A549 (cell line): ENCODE results near the gene NGRN. TPM values are rescaled to one million over a fixed set of nuclear protein-coding genes. Genes with fewer than 3 reads are reported as not detected.

Experiments used
- ATAC-seq, 2 experiments: fragments of 200-7000 bp in 1 of 2; fragments of >200 bp in 1 of 2; cut with Nextera tagmentation in 1 of 2; cut with Tn5 transposase in 1 of 2; 3 replicates each; pipeline versions ENCODE4 v1.8.0 to v1.9.1; 2018 to 2020; ENCODE audit warnings: mild to moderate bottlenecking in 1 of 2, moderate library complexity in 1 of 2
- CTCF ChIA-PET: fragments of 300-600 bp; sonication (Branson Sonifier 250); formaldehyde crosslinking; extraction: SDS; loops from one replicate; lab custom pipeline; 2021; ENCODE audit warnings: antibody characterized with exemption, inconsistent platforms; lab: Yijun Ruan, JAX
- POLR2A ChIA-PET: fragments of 350-600 bp; formaldehyde crosslinking; extraction: SDS; loops from one replicate; lab custom pipeline; 2021; ENCODE audit warnings: antibody characterized with exemption, inconsistent platforms; lab: Yijun Ruan, JAX
- DNase-seq, 2 experiments: peaks; one replicate each; pipeline versions ENCODE4 v3.0.0 to v3.0.0-alpha.2; 2011 to 2016; ENCODE audit warnings: low read depth in 1 of 2, low spot score in 1 of 2
- FAIRE-seq: peaks from 2 replicates; lab custom pipeline; 2011; peaks lifted over from hg19 to GRCh38; lab: Jason Lieb, UNC
- H3K27ac ChIP-seq, 2 experiments: fragments of >200 bp; sonication (Bioruptor Twin); formaldehyde crosslinking; 3 replicates each; pipeline ENCODE4 v1.5.1; 2016 to 2017
- H3K4me1 ChIP-seq: fragments of >200 bp; sonication (Bioruptor Twin); formaldehyde crosslinking; 3 replicates; pipeline ENCODE4 v1.6.1; 2016
- H3K4me2 ChIP-seq: fragments of >200 bp; sonication (Bioruptor Twin); formaldehyde crosslinking; 3 replicates; pipeline ENCODE4 v1.6.1; 2016
- H3K4me3 ChIP-seq: fragments of >200 bp; sonication (Bioruptor Twin); formaldehyde crosslinking; 3 replicates; pipeline ENCODE4 v1.5.1; 2016
- H3K9me3 ChIP-seq: fragments of >200 bp; sonication (Bioruptor Twin); formaldehyde crosslinking; 3 replicates; pipeline ENCODE4 v1.6.1; 2016
- CBX8 ChIP-seq: fragments of 200-600 bp; sonication (generic); IDR thresholded peaks from 2 replicates; pipeline ENCODE4 v1.6.1; 2016
- EHMT2 ChIP-seq: fragments of 200-600 bp; sonication (generic); IDR thresholded peaks from 2 replicates; pipeline ENCODE4 v1.6.1; 2016; ENCODE audit warnings: antibody characterized with exemption, low read depth, mild to moderate bottlenecking, moderate library complexity
- FOSL2 ChIP-seq, 2 experiments: fragments of 450-650 bp in 1 of 2; fragments of >200 bp in 1 of 2; sonication (Bioruptor Twin) in 1 of 2; formaldehyde crosslinking; IDR thresholded peaks; 2 replicates each; pipeline versions ENCODE4 v1.5.0 to v1.6.1; 2016 to 2020; ENCODE audit warnings: mild to moderate bottlenecking in 1 of 2, moderate library complexity in 1 of 2
- JUN ChIP-seq, 2 experiments: fragments of >200 bp; sonication (Bioruptor Twin); formaldehyde crosslinking; IDR thresholded peaks; 2 replicates in 1 of 2; 3 replicates in 1 of 2; pipeline ENCODE4 v1.6.1; 2016 to 2017
- KDM1A ChIP-seq: fragments of 200-600 bp; sonication (generic); IDR thresholded peaks from 2 replicates; pipeline ENCODE4 v1.6.1; 2016; ENCODE audit warnings: low read depth, mild to moderate bottlenecking
- MAZ ChIP-seq: fragments of 150-350 bp; IDR thresholded peaks from 2 replicates; pipeline ENCODE4 v1.6.1; 2014; ENCODE audit warnings: antibody characterized with exemption, low read depth, low read length, borderline replicate concordance
- MYC ChIP-seq: IDR thresholded peaks from 2 replicates; pipeline ENCODE4 v1.6.1; 2012; ENCODE audit warnings: mild to moderate bottlenecking, inconsistent platforms, low read length, improper control_type of control experiment, borderline replicate concordance
- NPAS2 ChIP-seq: fragments of 250-450 bp; sonication (Bioruptor Pico); IDR thresholded peaks from 2 replicates; pipeline ENCODE4 v1.8.0; 2022; ENCODE audit warnings: mild to moderate bottlenecking, moderate library complexity, borderline replicate concordance
- PHF8 ChIP-seq: fragments of 200-600 bp; sonication (generic); IDR thresholded peaks from 2 replicates; pipeline ENCODE4 v1.6.1; 2016; ENCODE audit warnings: low read depth, mild to moderate bottlenecking, antibody characterized with exemption, moderate library complexity, borderline replicate concordance
- POLR2AphosphoS2 ChIP-seq: conservative IDR thresholded peaks from 2 replicates; pipeline ENCODE4 v1.6.1; 2012; ENCODE audit warnings: low read length, improper control_type of control experiment, inconsistent platforms
- SREBF2 ChIP-seq: fragments of 450-650 bp; IDR thresholded peaks from 2 replicates; pipeline ENCODE4 v1.6.1; 2014; ENCODE audit warnings: mild to moderate bottlenecking, moderate library complexity
- TFCP2L1 ChIP-seq: fragments of 250-450 bp; sonication (Bioruptor Pico); IDR thresholded peaks from 2 replicates; pipeline ENCODE4 v1.5.0; 2021; ENCODE audit warnings: mild to moderate bottlenecking
- TP53 ChIP-seq: fragments of 250-450 bp; sonication (Bioruptor Pico); IDR thresholded peaks from 2 replicates; pipeline ENCODE4 v1.5.0; 2021; ENCODE audit warnings: mild to moderate bottlenecking, moderate library complexity
- ZSCAN20 ChIP-seq: fragments of 250-450 bp; sonication (Bioruptor Pico); IDR thresholded peaks from 2 replicates; pipeline ENCODE4 v1.8.0; 2022; ENCODE audit warnings: mild to moderate bottlenecking, moderate library complexity
- WGBS: methylation state at CpG from one replicate; pipeline ENCODE4 v1.1.6; 2017; ENCODE audit errors: missing lambda C conversion rate; 5-methylcytosine and 5-hydroxymethylcytosine counted together
- polyA plus RNA-seq, 4 experiments: library from polyadenylated mRNA; depleted of rRNA in 3 of 4; stranded (reverse); fragments of >200 nt; fragmentation: RNase III in 1 of 4; extraction: RNeasy Plus Mini Kit Qiagen cat#74134 plus additional on column Dnase treatment in 1 of 4; gene quantifications; 2 replicates in 3 of 4; 3 replicates in 1 of 4; pipeline ENCODE4 v1.2.3, GENCODE V29; 2011 to 2017
- TF ChIP-seq, protein P1 (sequence below): fragments of >200 bp; sonication (Bioruptor Twin); formaldehyde crosslinking; IDR thresholded peaks from 3 replicates; pipeline ENCODE4 v1.6.1; 2016
- TF ChIP-seq, protein P2 (sequence below): fragments of 200-600 bp; sonication (generic); IDR thresholded peaks from 2 replicates; pipeline ENCODE4 v1.6.1; 2016; ENCODE audit warnings: antibody characterized with exemption, mild to moderate bottlenecking, moderate library complexity

The NGRN gene
- polyA plus RNA-seq, 2 of the 4 experiments (the other 2 are of a cell fraction), result 83.2 to 159 TPM

DNA sequence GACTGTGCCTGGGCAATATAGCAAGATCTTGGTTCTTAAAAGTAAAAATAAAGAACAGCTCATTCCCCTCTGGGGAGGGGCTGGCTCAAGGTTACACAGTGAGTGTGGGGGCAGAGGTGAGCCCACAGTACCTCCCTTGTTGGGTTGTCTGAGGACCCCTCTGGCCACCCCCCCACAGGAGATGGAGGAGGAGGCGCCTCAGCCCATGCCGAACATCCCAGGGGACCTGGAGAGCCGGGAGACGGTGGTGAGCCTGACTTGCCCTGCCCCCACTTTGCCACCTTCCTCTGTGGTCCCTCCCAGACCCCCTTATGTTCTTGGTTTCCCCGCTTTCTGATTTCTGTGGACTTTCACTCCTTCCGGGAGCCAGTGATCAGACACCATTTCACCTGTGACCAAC is 28.7 kb downstream of the NGRN start (continued):
- no peak for TF ChIP-seq JUN (IDR thresholded peaks at IDR 0.05)
- no peak for TF ChIP-seq PHF8
- TF ChIP-seq, all 56 proteins: peak for 0

DNA sequence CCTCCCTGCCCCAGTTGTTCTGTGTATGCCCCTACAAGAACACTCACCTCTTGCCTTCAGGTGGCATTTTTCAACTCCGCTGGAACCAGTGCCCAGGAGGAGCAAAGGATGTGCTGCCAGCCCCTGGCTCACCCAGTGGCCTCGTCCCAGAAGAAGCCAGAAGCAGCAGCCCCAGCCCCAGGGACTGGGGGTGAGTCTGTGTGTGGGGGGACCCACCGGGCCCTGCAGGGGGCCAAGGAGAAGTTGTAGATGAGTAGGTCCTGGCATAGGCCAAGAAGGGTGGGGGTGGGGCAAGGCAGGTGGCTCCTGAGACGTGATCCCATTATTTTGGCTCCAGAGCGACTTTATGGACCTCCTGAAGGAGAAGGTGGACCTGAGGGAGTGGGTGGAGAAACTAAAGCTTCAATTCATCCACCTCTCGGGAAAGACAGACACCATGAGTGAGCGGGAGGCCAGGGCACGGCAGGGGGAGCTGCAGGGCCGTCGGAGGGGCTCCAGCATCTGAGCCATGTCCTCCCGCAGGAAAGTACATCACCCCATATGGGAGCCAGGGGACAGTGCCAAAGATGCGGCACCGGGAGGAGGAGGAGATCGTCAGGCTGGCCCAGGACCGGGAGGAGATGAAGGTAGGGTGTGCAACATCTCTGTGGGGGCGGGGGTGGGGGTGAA is 29.3 kb downstream of the NGRN start:
- H3K4me1 ChIP-seq, result no peaks in the 10 kb centered on the region
- peaks cover 14% of the 10 kb centered on the region for H3K9me3 ChIP-seq
- WGBS, result 67% methylated on average over 14 of the region's 16 CpGs
- ChIA-PET POLR2A (no interaction called here), CTCF (interaction anchor here (0.6 to 2.8 kb wide), 10 partner anchors 13 to 653 kb away, joined by 3 to 16 read pairs (median 4); no protein-coding TSS in a partner anchor)
- no peak for TF ChIP-seq MYC
- TF ChIP-seq TFCP2L1, result no peak
- no peak for TF ChIP-seq SREBF2
- no peak for TF ChIP-seq MAZ
- no peak for TF ChIP-seq POLR2AphosphoS2
- no peak for TF ChIP-seq FOSL2 (IDR thresholded peaks at IDR 0.05)
- no peak for TF ChIP-seq FOSL2 (CRISPR knock-in tag; IDR thresholded peaks at IDR 0.05)
- no peak for TF ChIP-seq KDM1A
- no peak for TF ChIP-seq NPAS2 (CRISPR knock-in tag)
- no peak for TF ChIP-seq CBX8
- no peak for TF ChIP-seq ZSCAN20 (CRISPR knock-in tag)
- H3K4me3 ChIP-seq, result no peak overlapping the region
- DNase-seq (no peak), ATAC-seq (peak in 1 of 2 experiments; percentile 44; a peak in 4 of 6 replicates), FAIRE-seq (no peak)
- H3K27ac ChIP-seq, result no peak overlapping the region
- no peak overlapping the region for H3K4me2 ChIP-seq

DNA sequence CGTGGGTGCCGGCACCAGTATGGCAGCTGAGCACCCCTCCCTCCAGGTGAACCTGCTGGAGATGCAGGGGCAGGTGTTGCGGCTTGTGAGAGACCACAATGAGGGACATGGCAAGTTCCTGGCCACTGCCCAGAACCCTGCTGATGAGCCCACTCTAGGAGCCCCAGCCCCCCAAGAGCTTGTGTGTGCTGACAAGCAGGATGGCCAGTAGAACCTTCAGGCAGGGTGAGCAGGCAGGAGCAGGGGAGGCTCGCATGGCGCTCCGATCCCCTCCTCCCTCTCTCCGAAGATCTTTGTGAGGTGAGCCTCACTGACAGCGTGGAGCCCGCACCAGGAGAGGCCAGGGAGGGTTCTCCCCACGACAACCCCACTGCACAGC is 29.8 kb downstream of the NGRN start:
- peaks cover 14% of the 10 kb centered on the region for H3K9me3 ChIP-seq
- no peak overlapping the region for H3K4me3 ChIP-seq
- POLR2A ChIA-PET, result no interaction called here
- no peak for TF ChIP-seq PHF8
- TF ChIP-seq EHMT2, result no peak
- TF ChIP-seq, protein P1, sequence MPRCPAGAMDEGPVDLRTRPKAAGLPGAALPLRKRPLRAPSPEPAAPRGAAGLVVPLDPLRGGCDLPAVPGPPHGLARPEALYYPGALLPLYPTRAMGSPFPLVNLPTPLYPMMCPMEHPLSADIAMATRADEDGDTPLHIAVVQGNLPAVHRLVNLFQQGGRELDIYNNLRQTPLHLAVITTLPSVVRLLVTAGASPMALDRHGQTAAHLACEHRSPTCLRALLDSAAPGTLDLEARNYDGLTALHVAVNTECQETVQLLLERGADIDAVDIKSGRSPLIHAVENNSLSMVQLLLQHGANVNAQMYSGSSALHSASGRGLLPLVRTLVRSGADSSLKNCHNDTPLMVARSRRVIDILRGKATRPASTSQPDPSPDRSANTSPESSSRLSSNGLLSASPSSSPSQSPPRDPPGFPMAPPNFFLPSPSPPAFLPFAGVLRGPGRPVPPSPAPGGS, result no peak
- no peak for TF ChIP-seq MYC
- TF ChIP-seq, protein P2, sequence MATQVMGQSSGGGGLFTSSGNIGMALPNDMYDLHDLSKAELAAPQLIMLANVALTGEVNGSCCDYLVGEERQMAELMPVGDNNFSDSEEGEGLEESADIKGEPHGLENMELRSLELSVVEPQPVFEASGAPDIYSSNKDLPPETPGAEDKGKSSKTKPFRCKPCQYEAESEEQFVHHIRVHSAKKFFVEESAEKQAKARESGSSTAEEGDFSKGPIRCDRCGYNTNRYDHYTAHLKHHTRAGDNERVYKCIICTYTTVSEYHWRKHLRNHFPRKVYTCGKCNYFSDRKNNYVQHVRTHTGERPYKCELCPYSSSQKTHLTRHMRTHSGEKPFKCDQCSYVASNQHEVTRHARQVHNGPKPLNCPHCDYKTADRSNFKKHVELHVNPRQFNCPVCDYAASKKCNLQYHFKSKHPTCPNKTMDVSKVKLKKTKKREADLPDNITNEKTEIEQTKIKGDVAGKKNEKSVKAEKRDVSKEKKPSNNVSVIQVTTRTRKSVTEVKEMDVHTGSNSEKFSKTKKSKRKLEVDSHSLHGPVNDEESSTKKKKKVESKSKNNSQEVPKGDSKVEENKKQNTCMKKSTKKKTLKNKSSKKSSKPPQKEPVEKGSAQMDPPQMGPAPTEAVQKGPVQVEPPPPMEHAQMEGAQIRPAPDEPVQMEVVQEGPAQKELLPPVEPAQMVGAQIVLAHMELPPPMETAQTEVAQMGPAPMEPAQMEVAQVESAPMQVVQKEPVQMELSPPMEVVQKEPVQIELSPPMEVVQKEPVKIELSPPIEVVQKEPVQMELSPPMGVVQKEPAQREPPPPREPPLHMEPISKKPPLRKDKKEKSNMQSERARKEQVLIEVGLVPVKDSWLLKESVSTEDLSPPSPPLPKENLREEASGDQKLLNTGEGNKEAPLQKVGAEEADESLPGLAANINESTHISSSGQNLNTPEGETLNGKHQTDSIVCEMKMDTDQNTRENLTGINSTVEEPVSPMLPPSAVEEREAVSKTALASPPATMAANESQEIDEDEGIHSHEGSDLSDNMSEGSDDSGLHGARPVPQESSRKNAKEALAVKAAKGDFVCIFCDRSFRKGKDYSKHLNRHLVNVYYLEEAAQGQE, result no peak
- TF ChIP-seq TP53 (CRISPR knock-in tag), result no peak
- TF ChIP-seq FOSL2 (IDR thresholded peaks at IDR 0.05), result no peak
- no peak for TF ChIP-seq FOSL2 (CRISPR knock-in tag; IDR thresholded peaks at IDR 0.05)
- WGBS, result 83% methylated on average over 8 of the region's 10 CpGs
- no peak overlapping the region for H3K4me2 ChIP-seq
- H3K27ac ChIP-seq, result no peak overlapping the region
- FAIRE-seq, result no peak
- H3K4me1 ChIP-seq, result no peaks in the 10 kb centered on the region
- no peak for ATAC-seq
- CTCF ChIA-PET, result interaction anchor here (0.6 to 2.8 kb wide), 6 partner anchors 12 to 652 kb away, joined by 3 to 16 read pairs (median 5); no protein-coding TSS in a partner anchor
- no peak for DNase-seq
